ENCODE results near the gene DPYSL4.

Gene DPYSL4

GRCh38 chr10:132182591-132182990 is 4.2 kb upstream of the DPYSL4 start:
- FAIRE-seq (no peak), DNase-seq (ENCODE audit: insufficient read length, low spot score) (no peak)
- no peak for TF ChIP-seq POU2F2 (IDR thresholded peaks at IDR 0.05; ENCODE audit: low read depth, low read length)
- no peak for TF ChIP-seq PAX5 (IDR thresholded peaks at IDR 0.05; ENCODE audit: insufficient read depth, low read length, severe bottlenecking)

- TF ChIP-seq POLR2AphosphoS5 (IDR thresholded peaks at IDR 0.05; ENCODE audit: low read depth, low read length) (no peak), POU2F2 (IDR thresholded peaks at IDR 0.05; ENCODE audit: low read depth, low read length) (no peak), TAF1 (IDR thresholded peaks at IDR 0.05; ENCODE audit: low read depth, low read length) (no peak), POLR2A (IDR thresholded peaks at IDR 0.05; ENCODE audit: low read depth, low read length) (no peak), PAX5 (IDR thresholded peaks at IDR 0.05; ENCODE audit: insufficient read depth, low read length, severe bottlenecking) (no peak), SPI1 (IDR thresholded peaks at IDR 0.05; ENCODE audit: low read depth, low read length) (no peak)
- FAIRE-seq (no peak), DNase-seq (ENCODE audit: insufficient read length, low spot score) (no peak)
Measured at GRCh38 chr10:132183046-132183445, 3.7 kb upstream of the DPYSL4 start.

- TF ChIP-seq POLR2A (IDR thresholded peaks at IDR 0.05; ENCODE audit: low read depth, low read length): no peak
- TF ChIP-seq PAX5 (IDR thresholded peaks at IDR 0.05; ENCODE audit: insufficient read depth, low read length, severe bottlenecking): no peak
- TF ChIP-seq TAF1 (IDR thresholded peaks at IDR 0.05; ENCODE audit: low read depth, low read length): no peak
- TF ChIP-seq SPI1 (IDR thresholded peaks at IDR 0.05; ENCODE audit: low read depth, low read length): no peak
- no peak for TF ChIP-seq POU2F2 (IDR thresholded peaks at IDR 0.05; ENCODE audit: low read depth, low read length)
- TF ChIP-seq POLR2AphosphoS5 (IDR thresholded peaks at IDR 0.05; ENCODE audit: low read depth, low read length): no peak
- FAIRE-seq: no peak
- DNase-seq (ENCODE audit: insufficient read length, low spot score): no peak
Measured at GRCh38 chr10:132184816-132185593, 1.7 kb upstream of the DPYSL4 start.

GRCh38 chr10:132185601-132186487 is 904 bp upstream of the DPYSL4 start:
- DNase-seq (ENCODE audit: insufficient read length, low spot score) (no peak), FAIRE-seq (no peak)
- TF ChIP-seq TAF1 (IDR thresholded peaks at IDR 0.05; ENCODE audit: low read depth, low read length) (no peak), POLR2AphosphoS5 (IDR thresholded peaks at IDR 0.05; ENCODE audit: low read depth, low read length) (no peak), POU2F2 (IDR thresholded peaks at IDR 0.05; ENCODE audit: low read depth, low read length) (no peak), PAX5 (IDR thresholded peaks at IDR 0.05; ENCODE audit: insufficient read depth, low read length, severe bottlenecking) (no peak), POLR2A (IDR thresholded peaks at IDR 0.05; ENCODE audit: low read depth, low read length) (no peak), SPI1 (IDR thresholded peaks at IDR 0.05; ENCODE audit: low read depth, low read length) (no peak)

GRCh38 chr10:132187430-132188138 is 836 bp downstream of the DPYSL4 start:
- no peak for TF ChIP-seq POLR2A (IDR thresholded peaks at IDR 0.05; ENCODE audit: low read depth, low read length)
- no peak for TF ChIP-seq POU2F2 (IDR thresholded peaks at IDR 0.05; ENCODE audit: low read depth, low read length)
- TF ChIP-seq TAF1 (IDR thresholded peaks at IDR 0.05; ENCODE audit: low read depth, low read length): no peak
- no peak for TF ChIP-seq SPI1 (IDR thresholded peaks at IDR 0.05; ENCODE audit: low read depth, low read length)
- DNase-seq (ENCODE audit: insufficient read length, low spot score) (no peak), FAIRE-seq (no peak)

DNA sequence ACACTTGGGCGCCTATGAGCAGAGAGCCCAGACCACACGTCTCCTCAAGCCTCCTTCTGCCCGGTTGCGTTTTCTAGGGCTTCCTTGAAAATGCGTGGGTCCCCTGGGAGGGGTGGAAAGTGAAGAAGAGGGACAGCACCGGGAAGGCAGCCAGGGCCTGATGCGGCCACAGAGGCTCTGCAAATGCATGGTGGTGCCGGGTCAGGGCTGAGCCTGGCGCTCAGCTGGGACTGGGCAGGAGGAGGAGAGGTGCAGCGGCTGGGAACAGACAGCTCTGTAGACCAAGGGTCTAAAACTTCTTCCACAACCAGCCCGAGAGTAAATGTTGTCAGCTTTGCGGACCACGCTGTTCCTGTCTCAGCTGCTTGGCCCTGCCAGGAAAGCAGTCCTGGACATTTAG is 1.6 kb downstream of the DPYSL4 start:
- DNase-seq (ENCODE audit: insufficient read length, low spot score) (no peak), FAIRE-seq (no peak)
- TF ChIP-seq SPI1 (IDR thresholded peaks at IDR 0.05; ENCODE audit: low read depth, low read length) (no peak), POLR2A (IDR thresholded peaks at IDR 0.05; ENCODE audit: low read depth, low read length) (no peak), POU2F2 (IDR thresholded peaks at IDR 0.05; ENCODE audit: low read depth, low read length) (no peak), TAF1 (IDR thresholded peaks at IDR 0.05; ENCODE audit: low read depth, low read length) (no peak), POLR2AphosphoS5 (IDR thresholded peaks at IDR 0.05; ENCODE audit: low read depth, low read length) (no peak), PAX5 (IDR thresholded peaks at IDR 0.05; ENCODE audit: insufficient read depth, low read length, severe bottlenecking) (no peak)

- no peak for TF ChIP-seq SPI1 (IDR thresholded peaks at IDR 0.05; ENCODE audit: low read depth, low read length)
- TF ChIP-seq POLR2A (IDR thresholded peaks at IDR 0.05; ENCODE audit: low read depth, low read length): no peak
- TF ChIP-seq POLR2AphosphoS5 (IDR thresholded peaks at IDR 0.05; ENCODE audit: low read depth, low read length): no peak
- no peak for TF ChIP-seq TAF1 (IDR thresholded peaks at IDR 0.05; ENCODE audit: low read depth, low read length)
- no peak for TF ChIP-seq PAX5 (IDR thresholded peaks at IDR 0.05; ENCODE audit: insufficient read depth, low read length, severe bottlenecking)
- DNase-seq (ENCODE audit: insufficient read length, low spot score): no peak
- no peak for FAIRE-seq
Measured at GRCh38 chr10:132189016-132189415, 2.3 kb downstream of the DPYSL4 start.

- FAIRE-seq (no peak), DNase-seq (ENCODE audit: insufficient read length, low spot score) (no peak)
- no peak for TF ChIP-seq POLR2A (IDR thresholded peaks at IDR 0.05; ENCODE audit: low read depth, low read length)
- TF ChIP-seq PAX5 (IDR thresholded peaks at IDR 0.05; ENCODE audit: insufficient read depth, low read length, severe bottlenecking): no peak
- no peak for TF ChIP-seq SPI1 (IDR thresholded peaks at IDR 0.05; ENCODE audit: low read depth, low read length)
- TF ChIP-seq POU2F2 (IDR thresholded peaks at IDR 0.05; ENCODE audit: low read depth, low read length): no peak
- TF ChIP-seq POLR2AphosphoS5 (IDR thresholded peaks at IDR 0.05; ENCODE audit: low read depth, low read length): no peak
- no peak for TF ChIP-seq TAF1 (IDR thresholded peaks at IDR 0.05; ENCODE audit: low read depth, low read length)
Measured at GRCh38 chr10:132189810-132190422, 3.2 kb downstream of the DPYSL4 start.

Data from GM12891 (cell line).